AG09319 (cell line): ENCODE measurements around the gene VAT1.
"Not testable (repeated sequence)": the region's sequence is repeated elsewhere in the genome, so short reads cannot be mapped to it uniquely, and the experiment has no call there.

ENCODE experiments used
- DNase-seq: peaks from one replicate; pipeline ENCODE4 v3.0.0-alpha.2; 2010; ENCODE audit warnings: low read depth; ENCODE audit errors: extremely low read depth
- CTCF ChIP-seq: IDR thresholded peaks from 2 replicates; pipeline ENCODE4 v1.5.1; 2011; ENCODE audit warnings: low read depth, mild to moderate bottlenecking, inconsistent platforms, low read length, moderate library complexity

Gene VAT1

GRCh38 chr17:43013296-43013695, 8.9 kb downstream of the VAT1 start:
- DNase-seq, result no peak
- no peak for TF ChIP-seq CTCF

DNA sequence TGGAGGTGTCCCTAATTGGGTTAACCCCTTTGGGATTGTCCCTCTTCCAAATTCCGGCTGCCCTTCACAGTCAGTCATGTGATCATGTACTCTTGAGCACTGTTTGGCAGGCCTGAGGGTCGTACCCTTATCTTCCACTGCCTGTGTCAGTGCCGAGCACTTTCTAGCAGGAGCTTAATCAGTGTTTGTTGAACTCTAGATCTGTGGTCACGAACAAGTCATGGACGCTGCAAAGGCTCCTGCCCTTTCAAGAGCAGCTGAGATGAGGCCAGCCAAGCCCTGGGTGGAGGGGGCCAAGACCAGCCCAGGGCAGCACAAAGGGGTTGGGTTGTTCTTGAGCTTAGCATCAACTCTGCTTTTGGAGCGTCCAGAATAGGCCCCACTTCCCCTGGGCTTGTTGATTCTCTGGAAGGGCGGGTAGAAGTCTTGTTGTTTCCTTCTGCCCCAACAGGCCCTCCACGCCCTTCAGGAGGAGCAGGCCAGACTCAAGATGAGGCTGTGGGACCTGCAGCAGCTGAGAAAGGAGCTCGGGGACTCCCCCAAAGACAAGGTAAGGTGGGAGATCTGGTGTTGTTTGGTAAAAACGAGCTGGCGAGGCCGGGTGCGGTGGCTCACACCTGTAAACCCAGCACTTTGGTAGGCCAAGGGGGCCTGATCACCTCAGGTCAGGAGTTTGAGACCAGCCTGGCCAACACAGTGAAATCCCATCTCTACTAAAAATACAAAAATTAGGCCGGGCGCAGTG, 10.3 kb downstream of the VAT1 start:
- TF ChIP-seq CTCF, result no peak
- no peak for DNase-seq

DNA sequence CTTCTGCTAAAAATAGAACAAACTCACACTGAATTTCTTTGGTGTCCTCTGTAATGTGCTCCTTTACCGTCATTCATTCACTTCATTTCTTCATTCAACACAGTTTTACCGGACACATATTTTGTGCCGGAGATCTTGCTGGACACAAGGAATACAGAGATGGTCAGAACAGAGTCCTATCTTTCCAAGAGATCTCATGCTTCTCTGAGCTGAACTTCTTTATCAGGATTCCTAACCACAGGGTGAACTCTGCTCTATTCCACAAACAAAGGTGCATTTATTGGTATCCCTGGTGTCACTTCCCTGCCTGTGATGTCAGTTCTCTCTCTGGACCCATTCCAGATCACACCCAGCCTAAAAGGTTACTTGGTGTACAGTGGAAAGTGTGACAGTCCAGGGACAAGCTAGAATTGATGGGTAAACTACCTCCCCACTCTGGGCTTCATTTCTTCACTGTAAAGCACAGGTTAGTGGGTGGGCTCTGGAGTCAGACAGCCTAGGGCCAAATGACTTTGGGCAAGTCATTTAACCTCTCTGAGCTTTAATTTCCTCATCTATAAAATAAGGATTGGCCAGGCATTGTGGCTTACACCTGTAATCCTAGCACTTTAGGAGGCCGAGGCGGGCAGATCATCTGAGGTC, 11.4 kb downstream of the VAT1 start:
- no peak for DNase-seq
- no peak for TF ChIP-seq CTCF

GRCh38 chr17:43006639-43007551, 15.3 kb downstream of the VAT1 start, which contains the start of gene IFI35:
TSS of gene IFI35 (plus strand) at chr17:43006784. CDS start at chr17:43006948, 164 bp downstream.
- peak; percentile 63 for DNase-seq
- TF ChIP-seq CTCF, result peak; percentile 32

GRCh38 chr17:43003542-43004172, 18.5 kb downstream of the VAT1 start:
- no peak for DNase-seq
- TF ChIP-seq CTCF, result no peak

DNA sequence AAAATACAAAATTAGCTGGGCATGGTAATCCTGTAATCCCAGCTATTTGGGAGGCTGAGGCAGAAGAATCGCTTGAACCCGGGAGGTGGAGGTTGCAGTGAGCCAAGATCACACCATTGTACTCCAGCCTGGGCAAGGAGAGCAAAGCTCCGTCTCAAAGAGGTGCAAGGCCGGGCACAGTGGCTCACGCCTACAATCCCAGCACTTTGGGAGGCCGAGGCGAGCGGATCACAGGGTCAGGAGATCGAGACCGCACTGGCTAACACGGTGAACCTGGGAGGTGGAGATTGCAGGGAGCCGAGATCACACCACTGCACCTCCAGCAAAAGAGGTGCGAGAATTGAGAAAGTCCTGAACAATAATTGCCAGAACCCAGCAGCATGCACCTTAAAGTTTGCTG, 21.3 kb downstream of the VAT1 start:
- DNase-seq, result not testable (repeated sequence)

DNA sequence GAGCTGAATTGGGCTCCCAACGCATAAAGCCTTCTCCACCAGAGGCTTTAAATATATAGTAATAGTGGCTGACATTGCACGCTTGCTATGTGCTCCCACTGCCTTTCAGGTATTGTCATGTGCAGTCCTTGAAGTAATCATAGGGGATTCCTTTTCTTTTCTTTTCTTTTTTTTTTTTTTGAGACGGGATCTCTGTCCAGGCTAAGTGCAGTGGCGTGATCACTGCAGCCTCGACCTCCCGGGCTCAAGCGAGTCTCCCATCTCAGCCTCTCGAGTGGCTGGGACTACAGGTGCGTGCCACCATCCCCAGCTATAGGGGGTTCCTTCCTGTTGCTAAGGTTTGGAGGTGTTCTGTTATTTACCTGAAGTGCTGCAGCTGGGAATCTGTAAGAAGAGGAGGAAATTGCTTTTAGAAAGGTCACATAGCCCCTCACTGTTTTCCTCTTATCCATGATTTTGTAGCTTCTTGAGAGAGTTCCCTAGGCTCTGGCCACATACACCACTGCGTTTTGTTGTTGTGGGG, 23.1 kb downstream of the VAT1 start:
- TF ChIP-seq CTCF, result no peak

More for the DNA sequence above, 23.1 kb downstream of the VAT1 start:
- DNase-seq, result no peak
